Measurements from ENCODE around the gene ST14. TPM values are rescaled to one million over a fixed set of nuclear protein-coding genes. Genes with fewer than 3 reads are reported as not detected.

The ST14 gene
- total RNA-seq, 1 experiment from 2014 or later: 0.30 TPM

- no peaks in the 10 kb centered on the region for H3K27me3 ChIP-seq (replicated peaks; ENCODE audit: insufficient read depth, low read depth, low read length, poor library complexity)
- ChIA-PET CTCF (no interaction called here), POLR2A (ENCODE audit: low non-redundant PET) (no interaction called here)
- H3K27ac ChIP-seq (ENCODE audit: low read depth, low read length, poor library complexity, severe bottlenecking): no peak overlapping the region
- no peaks in the 10 kb centered on the region for H3K36me3 ChIP-seq (ENCODE audit: insufficient read depth, low read length, poor library complexity, severe bottlenecking)
- BruUV-seq (replicated peaks): no TSS peak
- H3K4me3 ChIP-seq (ENCODE audit: low read depth, low read length, poor library complexity, severe bottlenecking): no peak overlapping the region
- no peak for DNase-seq (ENCODE audit: low spot score)
- intact Hi-C loops (cut with micrococcal nuclease; ENCODE audit: unreplicated experiment): loop anchor here (1.0 to 10.0 kb wide), 4 partner anchors 213 to 681 kb away; no protein-coding TSS in a partner anchor
- H3K9me3 ChIP-seq (ENCODE audit: low read depth, low read length, poor library complexity, severe bottlenecking): no peaks in the 10 kb centered on the region
- TF ChIP-seq EZH2 (IDR thresholded peaks at IDR 0.05; ENCODE audit: borderline replicate concordance, low read depth, low read length, poor library complexity, severe bottlenecking): no peak
- H3K4me1 ChIP-seq (ENCODE audit: insufficient read depth, low read length, poor library complexity, severe bottlenecking): no peaks in the 10 kb centered on the region
Measured at GRCh38 chr11:130213979-130214281, 54.3 kb downstream of the ST14 start.

- POLR2A ChIA-PET (ENCODE audit: low non-redundant PET): no interaction called here
- intact Hi-C loops (cut with micrococcal nuclease; ENCODE audit: unreplicated experiment): loop anchor here (5.0 to 10.0 kb wide), 2 partner anchors 293 to 680 kb away; no protein-coding TSS in a partner anchor
Measured at GRCh38 chr11:130214861-130215530, 55.4 kb downstream of the ST14 start.

GRCh38 chr11:130215531-130216220 is 56.1 kb downstream of the ST14 start:
- Histone ChIP-seq H3K36me3 (ENCODE audit: insufficient read depth, low read length, poor library complexity, severe bottlenecking) (no peaks in the 10 kb centered on the region), H3K4me3 (ENCODE audit: low read depth, low read length, poor library complexity, severe bottlenecking) (no peak overlapping the region), H3K27me3 (replicated peaks; ENCODE audit: insufficient read depth, low read depth, low read length, poor library complexity) (no peaks in the 10 kb centered on the region), H3K27ac (ENCODE audit: low read depth, low read length, poor library complexity, severe bottlenecking) (no peak overlapping the region), H3K4me1 (ENCODE audit: insufficient read depth, low read length, poor library complexity, severe bottlenecking) (no peaks in the 10 kb centered on the region), H3K9me3 (ENCODE audit: low read depth, low read length, poor library complexity, severe bottlenecking) (no peaks in the 10 kb centered on the region)
- ChIA-PET CTCF (no interaction called here), POLR2A (ENCODE audit: low non-redundant PET) (no interaction called here)
- BruUV-seq (replicated peaks): no TSS peak
- intact Hi-C loops (cut with micrococcal nuclease; ENCODE audit: unreplicated experiment): loop anchor here (10.0 kb wide), 1 partner anchor 679 kb away; no protein-coding TSS in a partner anchor
- TF ChIP-seq EZH2 (IDR thresholded peaks at IDR 0.05; ENCODE audit: borderline replicate concordance, low read depth, low read length, poor library complexity, severe bottlenecking) (no peak), CTCF (conservative IDR thresholded peaks at IDR 0.05; ENCODE audit: low read depth, low read length) (no peak)
- DNase-seq (ENCODE audit: low spot score): no peak

More at GRCh38 chr11:130214861-130215530, 55.4 kb downstream of the ST14 start:
- DNase-seq (ENCODE audit: low spot score): no peak
- H3K4me3 ChIP-seq (ENCODE audit: low read depth, low read length, poor library complexity, severe bottlenecking): no peak overlapping the region
- no peaks in the 10 kb centered on the region for H3K27me3 ChIP-seq (replicated peaks; ENCODE audit: insufficient read depth, low read depth, low read length, poor library complexity)
- no peak for TF ChIP-seq CTCF (conservative IDR thresholded peaks at IDR 0.05; ENCODE audit: low read depth, low read length)
- no peak for TF ChIP-seq EZH2 (IDR thresholded peaks at IDR 0.05; ENCODE audit: borderline replicate concordance, low read depth, low read length, poor library complexity, severe bottlenecking)
- CTCF ChIA-PET: no interaction called here
- no peak overlapping the region for H3K27ac ChIP-seq (ENCODE audit: low read depth, low read length, poor library complexity, severe bottlenecking)
- no peaks in the 10 kb centered on the region for H3K36me3 ChIP-seq (ENCODE audit: insufficient read depth, low read length, poor library complexity, severe bottlenecking)
- BruUV-seq (replicated peaks): no TSS peak
- no peaks in the 10 kb centered on the region for H3K9me3 ChIP-seq (ENCODE audit: low read depth, low read length, poor library complexity, severe bottlenecking)
- no peaks in the 10 kb centered on the region for H3K4me1 ChIP-seq (ENCODE audit: insufficient read depth, low read length, poor library complexity, severe bottlenecking)
